Lower leg skin (tissue), 3 donors: ENCODE measurements around the gene CLSTN2.

Experiments
- POLR2A ChIP-seq, 2 donors: fragments of 450-650 bp; IDR thresholded peaks; one replicate each; pipeline ENCODE4 v1.6.1; 2016 to 2017; ENCODE audit warnings: antibody characterized with exemption in 2 of 2, mild to moderate bottlenecking in 1 of 2, moderate library complexity in 1 of 2
- TF ChIP-seq, protein P1 (sequence below), 3 donors: fragments of 450-650 bp; IDR thresholded peaks; one replicate each; pipeline ENCODE4 v1.5.1; 2016; ENCODE audit warnings: antibody characterized with exemption in 3 of 3, mild to moderate bottlenecking in 3 of 3, moderate library complexity in 2 of 3

GRCh38 chr3:140603766-140604165 lies 668.8 kb downstream of the CLSTN2 start:
- no peak for TF ChIP-seq POLR2A (IDR thresholded peaks at IDR 0.05)
- TF ChIP-seq, protein P1, sequence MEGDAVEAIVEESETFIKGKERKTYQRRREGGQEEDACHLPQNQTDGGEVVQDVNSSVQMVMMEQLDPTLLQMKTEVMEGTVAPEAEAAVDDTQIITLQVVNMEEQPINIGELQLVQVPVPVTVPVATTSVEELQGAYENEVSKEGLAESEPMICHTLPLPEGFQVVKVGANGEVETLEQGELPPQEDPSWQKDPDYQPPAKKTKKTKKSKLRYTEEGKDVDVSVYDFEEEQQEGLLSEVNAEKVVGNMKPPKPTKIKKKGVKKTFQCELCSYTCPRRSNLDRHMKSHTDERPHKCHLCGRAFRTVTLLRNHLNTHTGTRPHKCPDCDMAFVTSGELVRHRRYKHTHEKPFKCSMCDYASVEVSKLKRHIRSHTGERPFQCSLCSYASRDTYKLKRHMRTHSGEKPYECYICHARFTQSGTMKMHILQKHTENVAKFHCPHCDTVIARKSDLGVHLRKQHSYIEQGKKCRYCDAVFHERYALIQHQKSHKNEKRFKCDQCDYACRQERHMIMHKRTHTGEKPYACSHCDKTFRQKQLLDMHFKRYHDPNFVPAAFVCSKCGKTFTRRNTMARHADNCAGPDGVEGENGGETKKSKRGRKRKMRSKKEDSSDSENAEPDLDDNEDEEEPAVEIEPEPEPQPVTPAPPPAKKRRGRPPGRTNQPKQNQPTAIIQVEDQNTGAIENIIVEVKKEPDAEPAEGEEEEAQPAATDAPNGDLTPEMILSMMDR (IDR thresholded peaks at IDR 0.05) = no peak
